Gastrocnemius medialis (tissue), 4 donors: ENCODE measurements around the gene UBR4. TPM values are rescaled to one million over a fixed set of nuclear protein-coding genes. Genes with fewer than 3 reads are reported as not detected.

Experiments used
- ATAC-seq, 2 donors: fragments of 150-250 bp; one replicate each; pipeline ENCODE4 v1.9.1; 2016
- DNase-seq, 2 donors: peaks; one replicate each; pipeline ENCODE4 v3.0.0-alpha.2; 2019
- H3K27ac ChIP-seq, 4 donors: fragments of 200-600 bp; sonication (generic); 1 replicate in 1 of 4; 2 replicates in 3 of 4; pipeline ENCODE4 v1.5.1; 2016 to 2018; ENCODE audit warnings: mild to moderate bottlenecking in 2 of 4, moderate library complexity in 1 of 4
- H3K27me3 ChIP-seq, 3 donors: fragments of 200-600 bp; sonication (generic) in 2 of 3; 1 replicate in 1 of 3; 2 replicates in 2 of 3; pipeline versions ENCODE4 v1.5.1 to v1.6.0; 2016 to 2019; ENCODE audit warnings: mild to moderate bottlenecking in 1 of 3, moderate library complexity in 1 of 3
- H3K36me3 ChIP-seq, 2 donors: fragments of 200-600 bp; sonication (generic) in 1 of 2; one replicate each; pipeline ENCODE4 v1.5.1; 2017 to 2018
- H3K4me1 ChIP-seq, 2 donors: fragments of 200-600 bp; sonication (generic) in 1 of 2; one replicate each; pipeline ENCODE4 v1.5.1; 2016 to 2017; ENCODE audit warnings: mild to moderate bottlenecking in 2 of 2
- H3K4me3 ChIP-seq, 4 donors: fragments of 200-600 bp; sonication (generic) in 3 of 4; 1 replicate in 1 of 4; 2 replicates in 3 of 4; pipeline ENCODE4 v1.5.1; 2016 to 2019; ENCODE audit warnings: mild to moderate bottlenecking in 2 of 4
- H3K9me3 ChIP-seq, 3 donors: fragments of 200-600 bp; sonication (generic) in 2 of 3; 1 replicate in 1 of 3; 2 replicates in 2 of 3; pipeline ENCODE4 v1.5.1; 2016 to 2019
- CTCF ChIP-seq, 5 experiments: fragments of 450-650 bp in 3 of 5; fragments of 200-600 bp in 2 of 5; sonication (generic) in 2 of 5; IDR thresholded peaks in 4 of 5; conservative IDR thresholded peaks in 1 of 5; 1 replicate in 4 of 5; 2 replicates in 1 of 5; pipeline ENCODE4 v1.5.1; 2016 to 2019; ENCODE audit warnings: antibody characterized with exemption in 5 of 5, mild to moderate bottlenecking in 3 of 5, moderate library complexity in 3 of 5
- POLR2A ChIP-seq, 2 donors: fragments of 450-650 bp; IDR thresholded peaks; one replicate each; pipeline ENCODE4 v1.6.1; 2017; ENCODE audit warnings: antibody characterized with exemption in 2 of 2, mild to moderate bottlenecking in 2 of 2, moderate library complexity in 2 of 2
- in situ Hi-C, 4 donors: fragments of 200-750 bp; cut with MboI; loops; one replicate each; pipeline versions ENCODE4 v1.15.0 to v1.8.0; 2017; ENCODE audit warnings: low sequenced_read_pairs in 4 of 4
- intact Hi-C: fragments of 100-400 bp; cut with DNase I; formaldehyde crosslinking; loops from one replicate; pipeline ENCODE4 v1.15.1; 2023; ENCODE audit warnings: low total_unique reads
- total RNA-seq, 4 donors: library from RNA; depleted of rRNA; stranded (reverse); fragments of >200 nt; gene quantifications; one replicate each; pipeline versions ENCODE4 v1.1.0 to v1.2.3, GENCODE V29; 2016

The UBR4 gene
- total RNA-seq, 4 donors from 2014 or later = 156 to 293 (median 197) TPM

GRCh38 chr1:19163261-19163660 lies 46.8 kb downstream of the UBR4 start:
- no peak for TF ChIP-seq POLR2A (IDR thresholded peaks at IDR 0.05)
- no peak for TF ChIP-seq CTCF (IDR thresholded peaks at IDR 0.05 in 4 of 5, conservative IDR thresholded peaks at IDR 0.05 in 1 of 5)
- Histone ChIP-seq H3K4me1 (peaks cover 0 to 1% of the 10 kb centered on the region in 2 donors), H3K4me3 (no peak overlapping the region), H3K9me3 (no peaks in the 10 kb centered on the region), H3K27me3 (no peaks in the 10 kb centered on the region), H3K27ac (no peak overlapping the region), H3K36me3 (peaks cover 21 to 100% of the 10 kb centered on the region in 2 donors)
- intact Hi-C loops = no loop called here
- in situ Hi-C loops = loop anchor here in 1 of 4 donors (25.0 kb wide), 1 partner anchor 1599 kb away; no protein-coding TSS in a partner anchor
- no peak for DNase-seq
- ATAC-seq = no peak

- DNase-seq (no peak), ATAC-seq (no peak)
- intact Hi-C loops (no loop called here), in situ Hi-C loops (loop anchor here in 1 of 4 donors (25.0 kb wide), 1 partner anchor 1601 kb away; no protein-coding TSS in a partner anchor)
- H3K27me3 ChIP-seq = no peaks in the 10 kb centered on the region
- no peak for TF ChIP-seq POLR2A (IDR thresholded peaks at IDR 0.05)
- no peak for TF ChIP-seq CTCF (IDR thresholded peaks at IDR 0.05 in 4 of 5, conservative IDR thresholded peaks at IDR 0.05 in 1 of 5)
- no peaks in the 10 kb centered on the region for H3K9me3 ChIP-seq
- no peak overlapping the region for H3K27ac ChIP-seq
- peaks cover 0 to 8% of the 10 kb centered on the region in 2 donors for H3K4me1 ChIP-seq
- H3K36me3 ChIP-seq = peaks cover 21 to 100% of the 10 kb centered on the region in 2 donors
- H3K4me3 ChIP-seq = no peak overlapping the region
Measured at GRCh38 chr1:19160831-19161230, 49.2 kb downstream of the UBR4 start.

- DNase-seq = no peak
- Histone ChIP-seq H3K4me1 (peaks cover 3 to 8% of the 10 kb centered on the region in 2 donors), H3K4me3 (no peak overlapping the region), H3K27me3 (no peaks in the 10 kb centered on the region), H3K9me3 (no peaks in the 10 kb centered on the region), H3K36me3 (peaks cover 16 to 100% of the 10 kb centered on the region in 2 donors), H3K27ac (peak overlapping the region; percentile 1 to 37 (median 8))
- no peak for TF ChIP-seq CTCF (IDR thresholded peaks at IDR 0.05 in 4 of 5, conservative IDR thresholded peaks at IDR 0.05 in 1 of 5)
- TF ChIP-seq POLR2A (IDR thresholded peaks at IDR 0.05) = no peak
- intact Hi-C loops (no loop called here), in situ Hi-C loops (loop anchor here in 1 of 4 donors (25.0 kb wide), 1 partner anchor 1605 kb away; no protein-coding TSS in a partner anchor)
- ATAC-seq = no peak
Measured at GRCh38 chr1:19157653-19158052, 52.4 kb downstream of the UBR4 start.

GRCh38 chr1:19156676-19157075 lies 53.4 kb downstream of the UBR4 start:
- H3K27ac ChIP-seq = peak overlapping the region in 2 of 4 donors; percentile 14 to 37
- ATAC-seq (peak in 1 of 2 donors; percentile 56), DNase-seq (no peak)
- H3K4me3 ChIP-seq = no peak overlapping the region
- intact Hi-C loops = no loop called here
- peaks cover 3 to 8% of the 10 kb centered on the region in 2 donors for H3K4me1 ChIP-seq
- in situ Hi-C loops = loop anchor here in 1 of 4 donors (25.0 kb wide), 1 partner anchor 1606 kb away; no protein-coding TSS in a partner anchor
- no peaks in the 10 kb centered on the region for H3K9me3 ChIP-seq
- TF ChIP-seq CTCF (IDR thresholded peaks at IDR 0.05 in 4 of 5, conservative IDR thresholded peaks at IDR 0.05 in 1 of 5) = no peak
- no peak for TF ChIP-seq POLR2A (IDR thresholded peaks at IDR 0.05)
- H3K36me3 ChIP-seq = peaks cover 16 to 100% of the 10 kb centered on the region in 2 donors
- H3K27me3 ChIP-seq = no peaks in the 10 kb centered on the region
